SK-N-SH (cell line): ENCODE measurements around the gene PAXX. TPM values are rescaled to one million over a fixed set of nuclear protein-coding genes. Genes with fewer than 3 reads are reported as not detected.

ENCODE experiments used
- CTCF ChIA-PET: fragments of 300-600, 350-600 bp; formaldehyde crosslinking; extraction: SDS; loops from one replicate; lab custom pipeline; 2021; lab: Yijun Ruan, JAX
- POLR2A ChIA-PET: fragments of 350-600 bp; sonication (Branson Sonifier 250); formaldehyde crosslinking; extraction: SDS; loops from one replicate; lab custom pipeline; 2020; ENCODE audit warnings: antibody characterized with exemption, inconsistent platforms; lab: Yijun Ruan, JAX
- DNase-seq: peaks from one replicate; pipeline ENCODE4 v3.0.0; 2012
- H2AFZ ChIP-seq: fragments of 200-600 bp; sonication (generic); 2 replicates; pipeline ENCODE4 v1.8.1; 2016; ENCODE audit warnings: antibody characterized with exemption, mild to moderate bottlenecking, low read depth
- H3F3A ChIP-seq: fragments of 200-600 bp; sonication (generic); replicated peaks from 2 replicates; pipeline ENCODE3; 2016; ENCODE audit warnings: antibody characterized with exemption, mild to moderate bottlenecking; ENCODE audit not compliant: insufficient read depth
- H3K27ac ChIP-seq, 2 experiments: fragments of 200-500 bp in 1 of 2; fragments of 200-600 bp in 1 of 2; sonication (Bioruptor generic) in 1 of 2; sonication (generic), shearing (Covaris generic) in 1 of 2; 2 replicates each; pipeline versions ENCODE4 v1.5.1 to v1.6.1; 2014 to 2016; ENCODE audit warnings: low read depth in 2 of 2, inconsistent platforms in 1 of 2, low read length in 1 of 2, mild to moderate bottlenecking in 1 of 2, mixed read lengths in 1 of 2
- H3K27me3 ChIP-seq: fragments of 200-600 bp; sonication (generic), shearing (Covaris generic); 2 replicates; pipeline ENCODE4 v1.6.1; 2016; ENCODE audit warnings: mixed run types; ENCODE audit not compliant: insufficient read depth
- H3K36me3 ChIP-seq, 2 experiments: fragments of 200-500 bp in 1 of 2; fragments of 200-600 bp in 1 of 2; sonication (Bioruptor generic) in 1 of 2; sonication (generic) in 1 of 2; replicated peaks in 1 of 2; 2 replicates each; pipeline versions ENCODE3 to v1.5.1; 2014 to 2016; ENCODE audit warnings: low read length in 1 of 2, mild to moderate bottlenecking in 1 of 2; ENCODE audit not compliant: insufficient read depth in 2 of 2, control insufficient read depth in 1 of 2
- H3K4me1 ChIP-seq, 2 experiments: fragments of 200-500 bp in 1 of 2; fragments of 200-600 bp in 1 of 2; sonication (Bioruptor generic) in 1 of 2; sonication (generic), shearing (Covaris generic) in 1 of 2; 2 replicates each; pipeline versions ENCODE4 v1.5.1 to v1.6.1; 2014 to 2016; ENCODE audit warnings: low read depth in 1 of 2, low read length in 1 of 2, mixed run types in 1 of 2; ENCODE audit not compliant: insufficient read depth in 2 of 2, control insufficient read depth in 1 of 2
- H3K4me2 ChIP-seq: fragments of 200-600 bp; sonication (generic), shearing (Covaris generic); 2 replicates; pipeline ENCODE4 v1.6.1; 2017; ENCODE audit warnings: mixed run types
- H3K4me3 ChIP-seq, 2 experiments: fragments of 200-500 bp in 1 of 2; fragments of 200-600 bp in 1 of 2; sonication (Bioruptor generic) in 1 of 2; sonication (generic), shearing (Covaris generic) in 1 of 2; 2 replicates each; pipeline versions ENCODE4 v1.5.1 to v1.8.1; 2014 to 2016; ENCODE audit warnings: low read depth in 2 of 2, inconsistent platforms in 1 of 2, low read length in 1 of 2, mild to moderate bottlenecking in 1 of 2, mixed read lengths in 1 of 2, moderate library complexity in 1 of 2
- H3K79me2 ChIP-seq: fragments of 200-600 bp; sonication (generic); 2 replicates; pipeline ENCODE4 v1.8.1; 2017; ENCODE audit warnings: mild to moderate bottlenecking; ENCODE audit not compliant: insufficient read depth
- H3K9ac ChIP-seq: fragments of 200-600 bp; sonication (generic); 2 replicates; pipeline ENCODE4 v1.6.1; 2017; ENCODE audit warnings: mixed run types
- H3K9me2 ChIP-seq: fragments of 200-600 bp; sonication (generic); 2 replicates; pipeline ENCODE4 v1.6.1; 2017; ENCODE audit warnings: mixed run types
- H3K9me3 ChIP-seq: fragments of 200-600 bp; sonication (generic); 2 replicates; pipeline ENCODE4 v1.6.1; 2017; ENCODE audit warnings: mixed run types, mild to moderate bottlenecking, moderate library complexity
- H4K20me1 ChIP-seq: fragments of 200-600 bp; sonication (generic); 2 replicates; pipeline ENCODE4 v1.6.1; 2017; ENCODE audit warnings: mild to moderate bottlenecking, mixed run types; ENCODE audit not compliant: insufficient read depth
- GATA2 ChIP-seq: sonication (generic); formaldehyde crosslinking; IDR thresholded peaks from 2 replicates; pipeline ENCODE4 v1.5.0; 2020; ENCODE audit warnings: mild to moderate bottlenecking, missing genetic modification reagents
- MAX ChIP-seq: IDR thresholded peaks from 2 replicates; pipeline ENCODE4 v1.4.0; 2012; ENCODE audit warnings: low read depth
- NRF1 ChIP-seq: IDR thresholded peaks from 2 replicates; pipeline ENCODE4 v1.6.1; 2012; ENCODE audit warnings: low read depth, mild to moderate bottlenecking, low read length
- RFX5 ChIP-seq: IDR thresholded peaks from 2 replicates; pipeline ENCODE4 v1.6.1; 2012; ENCODE audit warnings: mild to moderate bottlenecking, improper control_type of control experiment, low read length
- YY1 ChIP-seq: IDR thresholded peaks from 2 replicates; pipeline ENCODE4 v1.4.0; 2012; ENCODE audit warnings: low read depth, mild to moderate bottlenecking
- ZBTB33 ChIP-seq: IDR thresholded peaks from 2 replicates; pipeline ENCODE4 v1.4.0; 2012; ENCODE audit warnings: low read depth, borderline replicate concordance
- WGBS: methylation state at CpG from one replicate; pipeline ENCODE4 v1.1.6; 2017; ENCODE audit warnings: low lambda C conversion rate; 5-methylcytosine and 5-hydroxymethylcytosine counted together
- polyA plus RNA-seq, 3 experiments: library from polyadenylated mRNA; depleted of rRNA; stranded (reverse); fragments of >200 nt; gene quantifications; 2 replicates each; pipeline ENCODE4 v1.2.3, GENCODE V29; 2012
- TF ChIP-seq, protein P1 (sequence below): fragments of 150-350 bp; IDR thresholded peaks from 2 replicates; pipeline ENCODE4 v1.6.1; 2017; ENCODE audit warnings: antibody characterized with exemption, low read length, low read depth, borderline replicate concordance
- TF ChIP-seq, protein P2 (sequence below): IDR thresholded peaks from 2 replicates; pipeline ENCODE4 v1.6.1; 2012; ENCODE audit warnings: mild to moderate bottlenecking, low read depth, low read length, moderate library complexity
- TF ChIP-seq, protein P3 (sequence below): fragments of 200-600 bp; sonication (generic); IDR thresholded peaks from 2 replicates; pipeline ENCODE4 v1.6.1; 2017; ENCODE audit warnings: antibody characterized with exemption, mild to moderate bottlenecking, moderate library complexity

PAXX gene
- polyA plus RNA-seq, 1 of the 3 experiments (the other 2 are of a cell fraction): 52.9 TPM

DNA sequence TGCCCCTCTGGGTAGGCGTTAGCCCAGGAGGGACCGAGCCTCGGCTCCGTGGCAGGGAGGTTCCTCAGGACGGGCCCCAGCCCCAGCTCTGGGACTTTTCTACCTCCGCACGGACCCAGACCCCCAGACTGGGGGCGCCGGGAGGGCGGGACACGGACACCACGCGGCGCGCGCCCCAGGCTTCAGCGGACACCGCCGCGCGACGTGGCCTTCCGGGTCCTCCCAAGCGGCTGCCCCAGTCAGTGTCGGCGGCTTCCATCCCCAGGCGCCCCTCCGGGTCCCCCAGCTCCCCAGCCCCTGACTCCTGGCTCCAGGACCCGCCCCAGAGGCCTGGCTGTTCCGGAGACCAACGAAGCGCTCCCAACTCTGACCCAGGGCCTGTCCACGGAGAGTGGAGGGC is 6.4 kb upstream of the PAXX start (continued):
- no peak for TF ChIP-seq MAX
- TF ChIP-seq RFX5: no peak
- TF ChIP-seq, protein P1, sequence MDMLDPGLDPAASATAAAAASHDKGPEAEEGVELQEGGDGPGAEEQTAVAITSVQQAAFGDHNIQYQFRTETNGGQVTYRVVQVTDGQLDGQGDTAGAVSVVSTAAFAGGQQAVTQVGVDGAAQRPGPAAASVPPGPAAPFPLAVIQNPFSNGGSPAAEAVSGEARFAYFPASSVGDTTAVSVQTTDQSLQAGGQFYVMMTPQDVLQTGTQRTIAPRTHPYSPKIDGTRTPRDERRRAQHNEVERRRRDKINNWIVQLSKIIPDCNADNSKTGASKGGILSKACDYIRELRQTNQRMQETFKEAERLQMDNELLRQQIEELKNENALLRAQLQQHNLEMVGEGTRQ: no peak
- TF ChIP-seq, all 33 proteins: peak for 0

DNA sequence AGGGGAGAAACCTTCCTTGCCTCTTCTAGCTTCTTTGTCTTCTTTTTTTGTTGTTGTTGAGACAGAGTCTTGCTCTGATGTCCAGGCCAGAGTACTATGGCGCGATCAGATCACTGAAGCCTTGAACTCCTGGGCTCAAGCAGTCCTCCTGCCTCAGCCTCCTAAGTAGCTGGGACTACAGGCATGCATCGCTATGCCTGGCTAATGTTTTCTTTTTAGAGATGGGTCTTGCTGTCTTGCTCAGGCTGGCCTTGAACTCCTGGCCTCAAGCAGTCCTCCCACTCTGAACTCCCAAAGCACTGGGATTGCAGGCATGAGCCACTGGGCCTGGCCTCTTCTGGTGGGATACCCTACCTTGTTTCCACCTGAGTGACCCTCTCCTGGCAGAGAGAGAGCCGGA is 3.4 kb upstream of the PAXX start:
- Histone ChIP-seq H3K27me3 (no peaks in the 10 kb centered on the region), H3K9me3 (no peaks in the 10 kb centered on the region), H3K27ac (no peak overlapping the region), H3K79me2 (peaks cover 15% of the 10 kb centered on the region; the same call in 1 of the 2 replicates), H3K36me3 (peaks cover 0 to 5% of the 10 kb centered on the region in 2 experiments), H3F3A (no peaks in the 10 kb centered on the region), H4K20me1 (0 out of 2 replicates have a peak, but pooled peaks cover 3% of the 10 kb centered on the region), H3K9me2 (no peaks in the 10 kb centered on the region), H2AFZ (no peak overlapping the region; the same call in 1 of the 2 replicates), H3K4me1 (peaks cover 0 to 11% of the 10 kb centered on the region in 2 experiments; a peak in 1 of 4 replicates), H3K9ac (no peak overlapping the region), H3K4me2 (no peak overlapping the region), H3K4me3 (no peak overlapping the region)
- 92% methylated on average over 4 of the region's 4 CpGs for WGBS
- ChIA-PET CTCF (interaction anchor here (0.6 to 1.2 kb wide), 4 partner anchors 40 to 227 kb away, joined by 3 to 6 read pairs (median 3); no protein-coding TSS in a partner anchor), POLR2A (interaction anchor here (0.6 kb wide), 1 partner anchor 142 kb away, joined by 4 read pairs; no protein-coding TSS in a partner anchor)
- DNase-seq: no peak
- no peak for TF ChIP-seq NRF1
- TF ChIP-seq, protein P2, sequence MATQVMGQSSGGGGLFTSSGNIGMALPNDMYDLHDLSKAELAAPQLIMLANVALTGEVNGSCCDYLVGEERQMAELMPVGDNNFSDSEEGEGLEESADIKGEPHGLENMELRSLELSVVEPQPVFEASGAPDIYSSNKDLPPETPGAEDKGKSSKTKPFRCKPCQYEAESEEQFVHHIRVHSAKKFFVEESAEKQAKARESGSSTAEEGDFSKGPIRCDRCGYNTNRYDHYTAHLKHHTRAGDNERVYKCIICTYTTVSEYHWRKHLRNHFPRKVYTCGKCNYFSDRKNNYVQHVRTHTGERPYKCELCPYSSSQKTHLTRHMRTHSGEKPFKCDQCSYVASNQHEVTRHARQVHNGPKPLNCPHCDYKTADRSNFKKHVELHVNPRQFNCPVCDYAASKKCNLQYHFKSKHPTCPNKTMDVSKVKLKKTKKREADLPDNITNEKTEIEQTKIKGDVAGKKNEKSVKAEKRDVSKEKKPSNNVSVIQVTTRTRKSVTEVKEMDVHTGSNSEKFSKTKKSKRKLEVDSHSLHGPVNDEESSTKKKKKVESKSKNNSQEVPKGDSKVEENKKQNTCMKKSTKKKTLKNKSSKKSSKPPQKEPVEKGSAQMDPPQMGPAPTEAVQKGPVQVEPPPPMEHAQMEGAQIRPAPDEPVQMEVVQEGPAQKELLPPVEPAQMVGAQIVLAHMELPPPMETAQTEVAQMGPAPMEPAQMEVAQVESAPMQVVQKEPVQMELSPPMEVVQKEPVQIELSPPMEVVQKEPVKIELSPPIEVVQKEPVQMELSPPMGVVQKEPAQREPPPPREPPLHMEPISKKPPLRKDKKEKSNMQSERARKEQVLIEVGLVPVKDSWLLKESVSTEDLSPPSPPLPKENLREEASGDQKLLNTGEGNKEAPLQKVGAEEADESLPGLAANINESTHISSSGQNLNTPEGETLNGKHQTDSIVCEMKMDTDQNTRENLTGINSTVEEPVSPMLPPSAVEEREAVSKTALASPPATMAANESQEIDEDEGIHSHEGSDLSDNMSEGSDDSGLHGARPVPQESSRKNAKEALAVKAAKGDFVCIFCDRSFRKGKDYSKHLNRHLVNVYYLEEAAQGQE: no peak
- TF ChIP-seq, protein P3, sequence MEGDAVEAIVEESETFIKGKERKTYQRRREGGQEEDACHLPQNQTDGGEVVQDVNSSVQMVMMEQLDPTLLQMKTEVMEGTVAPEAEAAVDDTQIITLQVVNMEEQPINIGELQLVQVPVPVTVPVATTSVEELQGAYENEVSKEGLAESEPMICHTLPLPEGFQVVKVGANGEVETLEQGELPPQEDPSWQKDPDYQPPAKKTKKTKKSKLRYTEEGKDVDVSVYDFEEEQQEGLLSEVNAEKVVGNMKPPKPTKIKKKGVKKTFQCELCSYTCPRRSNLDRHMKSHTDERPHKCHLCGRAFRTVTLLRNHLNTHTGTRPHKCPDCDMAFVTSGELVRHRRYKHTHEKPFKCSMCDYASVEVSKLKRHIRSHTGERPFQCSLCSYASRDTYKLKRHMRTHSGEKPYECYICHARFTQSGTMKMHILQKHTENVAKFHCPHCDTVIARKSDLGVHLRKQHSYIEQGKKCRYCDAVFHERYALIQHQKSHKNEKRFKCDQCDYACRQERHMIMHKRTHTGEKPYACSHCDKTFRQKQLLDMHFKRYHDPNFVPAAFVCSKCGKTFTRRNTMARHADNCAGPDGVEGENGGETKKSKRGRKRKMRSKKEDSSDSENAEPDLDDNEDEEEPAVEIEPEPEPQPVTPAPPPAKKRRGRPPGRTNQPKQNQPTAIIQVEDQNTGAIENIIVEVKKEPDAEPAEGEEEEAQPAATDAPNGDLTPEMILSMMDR: no peak
- TF ChIP-seq YY1: no peak
- no peak for TF ChIP-seq GATA2
- TF ChIP-seq ZBTB33: no peak
